Measurements from ENCODE around the gene MRPL48.

GRCh38 chr11:73883856-73884255 lies 96.2 kb downstream of the MRPL48 start:
- TF ChIP-seq CTCF (IDR thresholded peaks at IDR 0.05; ENCODE audit: insufficient read depth, low read length, poor library complexity, severe bottlenecking) (no peak), EZH2phosphoT487 (conservative IDR thresholded peaks at IDR 0.05; ENCODE audit: low read length) (no peak)
